ENCODE measurements around the gene RPL27A.
"Not testable (repeated sequence)": the region's sequence is repeated elsewhere in the genome, so short reads cannot be mapped to it uniquely, and the experiment has no call there.

Gene RPL27A

DNA sequence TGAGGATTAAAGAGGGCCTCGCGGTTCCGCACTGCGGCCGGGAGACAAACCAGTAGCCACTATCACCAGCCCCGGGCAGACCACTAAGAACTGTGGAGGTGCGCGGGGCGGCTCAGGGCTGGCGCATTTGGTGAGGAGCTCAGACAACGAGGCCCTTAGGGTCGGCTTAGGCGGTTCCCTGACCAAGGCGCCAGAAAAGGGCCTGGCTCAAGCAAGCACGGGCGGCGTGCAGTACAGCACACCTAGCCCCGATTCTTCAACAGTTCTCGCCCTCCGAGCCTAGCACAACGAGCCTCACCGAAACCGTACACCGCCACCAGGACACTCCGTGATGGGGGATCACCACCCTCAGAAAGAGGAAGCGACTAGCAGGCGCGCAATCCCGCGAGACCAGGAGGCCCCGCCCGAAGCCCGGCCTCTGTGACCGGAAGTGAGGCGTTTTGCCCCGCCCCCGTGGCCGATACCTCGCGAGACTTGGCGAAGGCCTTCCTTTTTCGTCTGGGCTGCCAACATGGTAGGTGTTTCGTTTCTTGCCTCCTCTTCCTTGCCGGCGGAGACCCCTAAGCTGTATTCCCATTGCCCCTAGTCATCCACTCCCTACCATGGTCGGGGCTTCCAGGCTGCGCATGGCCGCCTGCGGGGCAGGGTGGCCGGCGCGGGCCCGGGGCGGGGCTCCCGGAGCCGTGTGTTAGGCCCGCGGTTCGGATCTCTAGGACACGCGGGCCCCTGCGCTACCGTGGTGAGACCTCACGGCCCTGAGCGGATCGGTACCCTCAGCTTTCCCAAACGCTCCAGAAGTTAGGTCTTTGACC is at the start of gene RPL27A, which contains the start of gene TRIM66:
RPL27A (plus strand) TSS at position 490 of the 812 bp plus-strand sequence; CDS start at position 512, 22 bp downstream.
TRIM66 (minus strand) TSS at position 363 of the 812 bp plus-strand sequence. CDS start 10,391 bp downstream, outside the sequence.
- peak; percentile 92 for FAIRE-seq

DNA sequence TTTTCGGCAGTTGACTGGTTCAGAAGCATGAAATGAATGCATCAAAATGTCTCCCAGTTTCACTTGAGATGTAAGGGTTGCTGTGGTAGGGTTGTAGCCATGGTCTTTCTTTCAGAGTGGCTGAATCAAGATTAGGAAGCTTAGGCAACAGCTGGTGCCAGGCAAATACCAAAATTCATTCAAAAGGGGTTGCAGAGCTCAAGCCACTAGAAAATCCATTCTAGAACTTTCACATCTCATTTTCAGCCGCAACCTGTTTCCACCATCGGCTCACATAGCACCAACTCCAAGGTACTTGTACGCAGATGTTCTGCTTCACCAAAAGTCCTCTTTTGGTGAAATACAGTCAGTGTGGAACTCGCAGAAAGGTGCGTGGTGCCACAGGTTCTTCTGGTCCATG is 48.1 kb upstream of the RPL27A start:
- FAIRE-seq: no peak

DNA sequence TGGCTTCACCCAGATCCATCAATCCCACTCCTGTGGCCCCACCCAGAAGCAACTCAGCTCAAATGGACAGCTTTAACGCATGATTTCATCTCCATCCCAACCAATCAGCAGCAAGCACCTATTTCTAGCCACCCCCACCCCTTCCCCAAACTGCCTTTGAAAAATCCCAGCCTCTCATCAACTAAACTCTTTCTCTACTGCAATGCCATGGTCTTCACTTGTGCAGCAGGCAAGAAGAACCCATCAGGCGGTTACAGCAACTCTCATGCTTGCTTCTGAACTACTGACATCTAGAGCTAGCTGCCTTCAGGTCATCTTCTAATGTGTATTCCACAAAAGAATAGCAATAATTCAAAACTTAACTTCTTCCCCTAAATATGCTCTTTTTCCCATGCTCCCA is 46.5 kb upstream of the RPL27A start:
- FAIRE-seq: no peak

DNA sequence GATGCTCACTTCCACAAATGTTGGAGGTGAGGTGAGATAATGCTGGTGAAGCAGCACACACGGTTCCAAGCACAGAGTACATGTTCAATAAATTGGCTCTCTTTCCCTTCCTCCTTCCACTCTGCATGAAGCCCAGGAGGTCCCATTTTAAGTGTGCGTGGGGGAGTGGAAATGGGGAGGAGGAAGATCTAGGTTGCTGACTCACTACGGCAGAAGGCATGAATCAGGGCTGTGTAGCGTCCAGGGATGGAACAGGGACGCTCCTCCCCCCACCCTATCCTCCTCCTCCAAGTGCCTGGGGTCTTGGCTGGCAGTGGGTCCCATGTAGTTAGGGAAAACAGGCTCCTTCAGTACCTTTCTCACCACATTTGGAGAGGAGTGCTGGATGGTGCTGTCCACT is 44.3 kb upstream of the RPL27A start:
- FAIRE-seq: no peak

DNA sequence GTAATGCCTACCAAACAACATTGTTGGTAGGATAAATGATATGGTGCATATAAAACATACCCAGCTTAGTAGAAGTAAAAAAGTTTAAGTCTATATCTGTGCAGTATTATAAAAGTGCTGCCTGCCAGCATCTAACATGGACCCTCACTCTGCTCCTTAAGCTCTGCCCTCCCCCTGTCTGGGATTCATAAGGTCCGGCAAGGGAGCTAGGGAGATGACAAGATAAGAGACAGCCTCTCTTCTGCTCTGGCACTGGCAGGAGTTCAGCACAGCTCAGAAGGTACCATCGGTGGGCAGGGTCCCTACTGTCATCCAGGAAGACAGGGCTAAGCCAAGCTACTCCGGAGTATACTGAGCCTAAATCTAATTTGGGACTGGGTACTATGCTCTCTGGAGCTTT is 42.9 kb upstream of the RPL27A start:
- no peak for FAIRE-seq

DNA sequence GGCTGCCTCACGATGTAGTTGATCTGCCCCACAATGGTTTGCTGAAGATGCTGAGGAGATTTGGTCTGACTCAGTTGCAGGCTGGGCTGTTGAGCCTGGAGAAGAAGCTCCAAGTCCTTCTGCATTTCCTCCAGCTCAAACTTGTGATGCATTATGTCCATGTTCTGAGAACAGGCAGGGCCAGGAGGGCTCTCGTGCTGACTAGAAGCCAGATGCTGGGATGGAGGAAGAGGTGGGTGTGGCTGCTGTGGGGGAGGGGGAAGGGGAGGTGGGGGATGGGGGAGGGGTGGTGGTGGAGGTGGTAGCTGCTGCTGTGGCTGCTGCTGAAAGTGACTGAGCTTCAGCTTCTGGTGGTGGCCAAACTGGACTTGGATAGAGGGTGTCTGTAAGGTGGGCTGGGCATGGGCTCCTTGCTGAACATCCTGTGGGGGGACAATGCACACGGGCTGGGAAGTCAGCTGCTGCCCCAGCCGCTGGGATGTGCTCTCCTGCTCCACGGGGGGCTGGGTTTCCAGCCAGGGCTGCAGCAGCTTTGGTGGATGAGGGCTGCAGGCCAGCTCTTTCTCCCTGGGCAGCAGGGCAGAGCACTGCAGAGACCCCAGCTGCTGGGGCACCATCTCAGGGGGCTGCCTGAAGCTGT is 42.2 kb upstream of the RPL27A start:
- FAIRE-seq: no peak

DNA sequence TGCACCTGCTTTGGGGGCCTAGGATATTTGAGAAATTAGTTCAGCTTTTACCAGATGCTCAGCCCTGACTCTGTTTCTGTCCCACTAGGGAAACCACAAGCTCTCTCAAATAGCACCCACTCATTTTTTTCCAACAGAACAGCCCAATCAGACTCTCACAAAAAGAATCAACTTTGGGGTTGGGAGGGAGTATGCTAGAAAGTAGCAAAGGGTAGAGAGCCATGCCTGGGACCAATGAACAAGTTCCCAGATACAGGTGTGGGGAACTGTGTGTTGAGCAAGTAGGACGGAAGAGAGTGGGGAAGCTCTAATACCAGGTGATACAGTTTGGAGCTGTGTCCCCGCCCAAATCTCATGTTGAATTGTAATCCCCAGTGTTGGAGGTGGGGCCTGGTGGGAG is 41.3 kb upstream of the RPL27A start:
- no peak for FAIRE-seq

DNA sequence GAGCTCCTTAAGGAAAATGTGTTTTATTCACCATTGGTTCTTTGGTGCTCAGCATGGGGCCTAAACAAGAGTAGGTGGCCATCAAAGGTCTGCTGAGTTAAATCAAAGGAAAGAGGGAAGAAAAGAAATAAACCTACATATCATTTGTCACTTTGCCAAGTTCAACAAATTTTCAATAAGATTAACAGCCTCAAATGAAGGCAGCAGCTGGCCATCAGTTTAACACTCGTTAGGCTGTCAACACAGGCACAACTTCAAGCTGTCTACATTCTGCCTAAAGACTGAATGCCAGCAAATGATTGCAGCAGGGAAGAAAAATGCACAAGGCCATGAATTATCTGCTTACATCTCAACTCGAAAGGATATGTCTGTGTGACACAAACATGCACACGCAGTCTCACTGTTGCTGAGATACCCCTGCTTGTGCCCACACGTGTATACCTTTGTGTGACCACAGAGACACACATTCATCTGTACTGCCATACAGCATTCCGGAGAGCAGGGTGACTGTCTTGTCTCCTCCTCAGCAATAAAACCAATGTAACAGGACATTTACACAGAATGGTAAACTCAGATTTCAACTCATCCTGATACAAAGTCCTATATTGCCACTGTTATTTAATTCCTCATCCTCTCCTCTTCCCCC is 40.3 kb upstream of the RPL27A start:
- FAIRE-seq: no peak

DNA sequence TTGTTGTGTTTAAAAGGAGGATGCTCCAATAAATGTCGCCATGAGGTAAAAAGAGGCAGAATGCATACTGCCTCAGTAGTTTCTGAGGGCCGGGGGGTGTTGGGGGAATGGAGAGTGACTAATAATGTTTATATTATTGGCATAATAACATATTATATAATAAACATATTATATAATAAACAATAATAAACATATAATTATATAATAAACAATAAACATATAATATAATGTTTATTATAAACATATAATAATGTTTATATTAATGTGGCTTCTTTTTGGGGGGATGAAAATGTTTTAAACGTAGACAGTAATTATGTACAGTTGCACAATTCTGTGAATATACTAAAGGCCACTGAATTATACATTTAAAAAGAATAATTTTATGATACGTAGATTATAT is 35.7 kb upstream of the RPL27A start:
- FAIRE-seq: peak; percentile 89

DNA sequence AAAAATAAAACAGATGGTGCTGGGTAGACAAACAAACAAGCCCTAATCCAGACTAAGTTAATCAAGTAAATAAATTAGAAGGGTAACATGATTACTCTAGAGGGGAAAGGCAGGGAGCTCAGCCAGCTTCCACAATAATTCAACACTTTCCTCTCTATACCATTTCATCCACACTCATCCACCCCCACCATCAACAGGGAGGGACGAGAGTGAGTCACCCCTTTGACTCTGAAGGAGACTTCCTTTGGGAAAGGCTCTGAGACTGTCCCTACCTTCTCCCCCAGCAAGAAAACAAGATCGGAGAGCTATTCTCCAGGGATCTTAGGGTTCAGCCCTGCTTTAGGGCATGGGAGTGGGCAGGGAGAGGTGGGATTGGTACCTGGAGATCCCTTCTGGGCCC is 33.2 kb upstream of the RPL27A start:
- FAIRE-seq: no peak

DNA sequence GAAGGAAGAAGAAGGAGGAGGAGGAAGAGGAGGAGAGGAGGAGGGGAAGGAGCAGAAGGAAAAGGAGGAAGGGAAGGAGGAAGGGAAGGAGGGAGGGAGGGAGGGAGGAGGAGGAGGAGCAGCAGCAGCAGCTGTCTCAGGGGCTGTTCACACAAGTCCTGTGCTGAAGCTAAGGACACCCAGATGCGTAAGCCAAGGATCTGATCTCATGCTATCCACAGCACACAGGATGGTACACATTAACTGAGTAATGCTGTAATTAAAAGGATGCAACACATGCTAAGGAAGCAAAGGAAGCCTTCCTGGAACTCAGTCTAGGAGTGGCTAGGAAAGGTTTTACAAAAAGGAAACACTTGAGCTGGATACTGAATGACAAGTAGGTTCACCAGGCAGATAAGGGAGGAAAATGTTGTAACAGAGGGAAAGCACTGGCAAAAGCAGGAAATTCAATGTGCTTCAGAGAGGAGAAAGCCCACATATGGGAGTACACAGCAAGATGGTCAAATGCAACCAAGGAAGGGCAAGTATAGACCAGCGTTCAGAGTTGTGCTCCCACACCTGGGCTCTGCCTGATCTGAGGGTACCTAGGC is 32.1 kb upstream of the RPL27A start:
- FAIRE-seq: no peak

DNA sequence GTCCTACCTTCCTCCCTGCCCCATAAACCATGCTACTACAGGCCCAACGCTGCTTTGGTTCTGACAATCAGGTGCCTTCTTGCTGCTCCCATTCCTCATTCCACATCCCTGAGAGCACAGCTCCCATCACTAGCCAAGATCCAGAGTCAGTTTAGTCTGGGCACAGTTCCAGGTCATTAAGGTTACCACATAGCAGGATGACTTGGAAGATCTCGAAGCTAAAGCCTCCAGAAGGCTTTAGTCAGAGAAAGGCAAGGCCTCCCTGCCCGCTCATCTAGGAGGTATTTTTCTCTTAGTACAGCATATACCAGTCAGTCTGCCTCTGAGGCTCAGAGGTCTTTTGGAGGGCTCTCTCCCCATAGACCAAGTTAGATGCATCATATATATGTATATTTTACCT is 30.5 kb upstream of the RPL27A start:
- FAIRE-seq: no peak

DNA sequence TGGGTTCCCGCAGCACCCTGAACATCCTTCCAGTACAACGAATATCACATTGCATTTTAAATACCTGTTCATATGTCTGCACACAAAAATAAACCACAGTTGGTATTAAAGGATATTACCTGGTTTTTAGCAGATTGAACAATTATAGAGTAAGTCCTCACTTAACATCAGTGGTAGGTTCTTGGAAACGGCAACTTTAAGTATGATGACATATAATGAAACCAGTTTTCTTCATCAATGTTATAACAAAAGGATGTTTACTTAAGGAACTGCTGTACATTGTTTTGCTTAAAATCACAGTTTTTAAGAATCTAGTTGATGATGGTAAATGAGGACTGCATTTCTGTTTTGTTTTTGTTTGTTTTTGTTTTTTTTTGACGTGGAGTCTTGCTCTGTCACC is 28.1 kb upstream of the RPL27A start:
- no peak for FAIRE-seq

DNA sequence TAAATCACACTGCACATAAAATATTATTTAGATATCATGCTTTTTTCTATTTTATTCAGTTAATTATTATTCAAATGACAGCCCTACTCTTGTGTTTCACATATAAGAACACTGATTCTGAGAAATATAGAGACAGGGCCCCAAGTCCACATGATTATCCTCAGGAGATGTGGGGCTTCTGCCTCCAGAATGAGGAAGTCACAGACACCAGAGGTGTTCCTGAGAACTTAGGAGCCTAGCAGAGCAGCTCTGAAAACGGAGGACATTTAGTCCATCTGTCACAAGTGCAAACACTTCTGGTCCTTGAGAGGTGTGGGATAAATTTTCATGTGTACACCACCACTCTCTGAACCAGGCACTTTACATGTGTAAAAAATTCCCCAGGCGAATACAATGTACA is 26.3 kb upstream of the RPL27A start:
- no peak for FAIRE-seq

DNA sequence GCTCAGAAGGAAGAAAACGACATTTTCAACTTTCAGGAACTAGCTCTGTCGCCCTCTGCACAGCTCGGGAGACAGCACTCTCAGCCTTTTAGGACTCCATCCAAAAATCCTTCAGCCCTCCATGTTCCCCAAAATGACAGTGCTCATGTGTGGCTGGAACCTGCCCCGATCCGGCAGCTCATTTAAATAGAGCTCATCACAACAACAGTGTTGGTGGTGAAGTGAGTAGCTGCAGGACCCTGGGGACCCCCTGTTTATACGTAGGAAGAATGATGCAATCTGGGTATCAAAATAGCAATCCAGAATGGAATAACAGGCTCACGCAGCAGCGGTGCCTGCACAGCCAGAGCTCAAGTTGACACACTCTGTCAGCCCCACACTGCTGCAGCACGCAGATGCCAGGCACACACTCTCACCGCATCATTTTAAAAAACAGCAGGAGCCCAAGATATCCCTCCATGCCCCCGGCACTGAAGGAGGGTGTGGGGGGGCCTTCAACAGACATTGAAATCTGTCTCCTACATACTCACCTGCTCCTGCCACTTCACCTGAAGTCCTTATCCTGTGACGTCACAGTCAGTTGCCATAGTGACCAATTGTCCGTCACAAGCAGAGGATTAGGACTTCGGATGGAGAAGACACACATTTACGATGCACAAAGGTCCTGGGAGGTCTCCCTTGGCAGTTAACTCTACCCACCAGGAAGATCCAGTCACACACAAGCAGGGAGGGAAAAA is 24.1 kb upstream of the RPL27A start:
- FAIRE-seq: no peak

DNA sequence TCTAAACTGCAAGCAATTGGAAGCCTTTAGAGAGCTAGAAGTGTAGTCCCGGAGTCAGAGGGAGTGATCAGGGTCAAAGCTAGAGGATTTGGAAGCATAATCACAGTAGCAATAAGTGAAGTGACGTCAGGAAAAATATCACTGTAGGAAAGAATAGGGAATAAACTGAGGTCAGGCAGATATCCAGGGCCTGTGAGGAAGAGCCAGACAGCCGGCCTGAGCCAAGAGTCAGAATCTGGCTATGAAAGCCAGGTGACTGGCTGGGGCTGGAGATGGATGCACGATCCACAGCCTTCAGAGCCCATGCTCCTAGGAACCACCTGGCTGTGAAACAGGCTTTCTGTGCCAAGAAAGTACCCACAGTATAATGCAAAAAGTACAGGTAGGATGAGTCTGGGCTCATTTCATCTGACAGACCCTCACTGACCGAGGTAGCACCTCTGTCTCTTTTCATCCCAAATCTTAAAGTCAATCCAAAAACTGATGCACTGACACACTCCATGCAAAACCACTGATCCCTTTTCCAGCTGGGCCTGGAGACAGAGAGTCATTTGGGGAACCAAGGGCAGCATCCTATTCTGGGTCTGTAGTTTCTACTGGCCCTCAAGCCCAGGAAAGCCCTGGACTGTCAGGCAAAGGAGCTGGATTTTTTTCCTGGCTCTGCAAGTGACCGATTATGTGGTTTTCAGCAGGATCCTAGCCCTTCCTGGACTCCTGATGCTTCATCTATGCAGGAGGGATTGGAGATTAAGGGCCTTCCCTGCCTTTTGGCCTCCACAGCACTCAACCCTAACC is 21.4 kb upstream of the RPL27A start:
- no peak for FAIRE-seq

DNA sequence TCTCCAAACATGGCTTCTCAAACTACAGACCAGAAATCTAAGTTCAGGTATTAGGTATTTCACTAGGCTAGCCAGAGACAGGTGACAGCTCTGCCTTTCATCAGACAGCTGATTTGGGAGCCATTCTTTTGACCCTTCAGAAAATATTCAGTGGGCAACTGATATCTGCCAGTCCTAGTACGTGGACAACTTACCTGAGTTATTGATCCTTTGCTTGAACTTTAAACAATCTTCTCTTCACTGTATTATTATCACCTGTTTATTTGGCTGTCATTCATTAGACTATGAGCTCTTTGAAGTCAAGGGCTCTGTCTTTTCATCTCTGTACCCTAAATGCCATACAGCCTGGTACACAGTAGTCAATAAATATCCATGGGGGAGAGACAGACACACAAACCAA is 17.4 kb upstream of the RPL27A start:
- FAIRE-seq: no peak

DNA sequence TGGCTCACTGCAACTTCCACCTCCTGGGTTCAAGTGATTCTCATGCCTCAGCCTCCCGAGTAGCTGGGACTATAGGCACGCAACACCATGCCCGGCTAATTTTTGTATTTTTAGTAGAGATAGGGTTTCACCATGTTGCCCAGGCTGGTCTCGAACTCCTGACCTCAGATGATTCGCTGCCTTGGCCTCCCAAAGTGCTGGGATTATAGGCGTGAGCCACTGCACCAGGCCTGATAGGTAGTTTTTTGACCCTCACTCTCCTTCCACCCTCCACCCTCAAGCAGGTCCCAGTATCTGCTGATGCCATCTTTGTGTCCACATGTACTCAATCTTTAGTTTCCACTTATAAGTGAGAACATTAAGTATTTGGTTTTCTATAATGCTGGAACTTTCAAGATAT is 12.5 kb upstream of the RPL27A start:
- not testable (repeated sequence) for FAIRE-seq

DNA sequence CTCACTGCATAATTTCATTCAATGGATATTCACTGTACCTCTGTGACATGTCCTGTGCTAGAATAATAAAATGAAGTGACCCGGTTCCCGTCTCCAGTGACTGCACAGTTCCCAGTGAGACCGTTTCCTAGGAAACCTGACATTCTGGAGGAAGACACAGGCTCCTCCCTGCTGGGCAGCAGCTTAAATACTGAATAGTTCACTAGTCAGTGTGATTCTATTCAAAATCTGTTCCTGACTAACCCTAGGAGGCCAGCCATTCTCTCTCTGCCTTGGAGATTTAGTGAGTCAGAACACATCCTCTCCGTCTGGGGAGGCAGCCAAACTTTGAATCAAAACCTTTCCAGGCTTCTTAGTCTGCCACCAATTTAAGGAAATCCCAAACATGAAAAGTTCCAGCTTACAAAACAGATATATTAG is 11.4 kb upstream of the RPL27A start:
- FAIRE-seq: no peak

DNA sequence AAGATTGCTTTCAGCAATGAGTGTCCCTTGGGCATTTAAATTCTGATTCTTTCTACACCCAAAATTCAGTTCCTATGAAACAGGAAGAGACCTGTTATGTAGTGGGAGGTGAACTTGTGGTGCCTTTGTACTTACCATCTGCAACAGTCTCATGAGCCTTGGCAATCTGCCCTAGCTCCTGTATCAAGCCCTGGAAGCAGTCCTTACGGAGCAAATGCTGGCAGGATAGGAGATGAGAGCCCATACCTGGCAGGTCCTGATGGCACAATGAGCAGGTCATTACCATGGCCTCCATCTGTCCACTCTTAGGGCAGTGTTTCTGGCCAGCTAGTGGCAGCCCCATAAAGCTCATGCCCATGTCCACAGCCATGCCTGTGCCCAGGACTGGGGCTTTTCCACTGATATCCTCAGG is 10.9 kb upstream of the RPL27A start:
- FAIRE-seq: no peak

DNA sequence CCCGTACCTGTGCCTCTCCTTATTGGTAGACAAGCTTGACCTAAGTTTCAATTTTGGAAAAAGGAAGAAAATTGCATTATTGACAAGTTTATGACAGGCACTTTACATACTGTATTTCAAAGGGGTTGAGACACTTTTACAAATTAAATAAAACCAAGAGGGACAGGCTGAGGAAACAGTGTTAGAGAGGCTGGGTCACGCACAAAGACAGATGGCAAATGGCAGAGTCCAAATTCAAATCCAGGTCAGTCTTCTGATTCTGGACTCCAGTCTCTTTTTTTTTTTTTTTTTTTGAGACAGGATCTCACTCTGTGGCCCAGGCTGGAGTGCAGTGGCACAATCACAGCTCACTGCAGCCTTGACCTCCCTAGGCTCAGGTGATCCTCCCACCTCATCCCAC is 10.2 kb upstream of the RPL27A start:
- no peak for FAIRE-seq

DNA sequence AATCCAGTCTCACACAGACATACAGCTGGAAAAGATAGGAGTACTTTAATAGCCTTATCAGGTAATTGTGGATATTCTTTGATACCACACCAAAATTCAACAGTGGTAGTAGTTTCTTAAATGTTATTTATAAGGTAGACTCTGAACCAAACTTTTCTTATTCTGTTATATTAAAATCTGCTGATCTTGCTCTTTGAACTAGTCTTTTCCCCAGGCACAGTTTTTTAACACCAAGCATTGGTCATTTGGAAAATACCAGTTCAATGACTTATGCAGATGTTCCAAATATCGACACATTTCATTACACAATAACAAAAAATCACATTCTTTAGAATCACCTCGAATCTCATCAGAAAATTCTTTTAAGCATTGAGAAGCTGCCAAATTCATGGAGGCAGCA is 7.7 kb upstream of the RPL27A start:
- no peak for FAIRE-seq

Data from G401.6 (cell line).